K562 (cell line): ENCODE results near the gene FARP2. TPM values are rescaled to one million over a fixed set of nuclear protein-coding genes. Genes with fewer than 3 reads are reported as not detected.

Source experiments
- ATAC-seq: fragments of 200-7000 bp; cut with Tn5 transposase; 3 replicates; pipeline ENCODE4 v1.9.1; 2020; ENCODE audit warnings: moderate library complexity
- BruUV-seq: library from RNA; stranded (reverse); fragments of 400-500 nt; replicated peaks from 2 replicates; lab custom pipeline; 2021; lab: Mats Ljungman, UMichigan
- CTCF ChIA-PET: fragments of 300-600 bp; formaldehyde crosslinking; extraction: SDS; loops from one replicate; lab custom pipeline; 2021; ENCODE audit warnings: low intra/inter-chr PET ratio; lab: Yijun Ruan, JAX
- POLR2A ChIA-PET: fragments of 300-600, 350-650 bp; sonication (Branson Sonifier 250); formaldehyde crosslinking; extraction: SDS; loops from one replicate; lab custom pipeline; 2021; ENCODE audit warnings: antibody characterized with exemption, inconsistent platforms; lab: Yijun Ruan, JAX
- DNase-seq, 4 experiments: peaks; one replicate each; pipeline versions ENCODE4 v3.0.0 to v3.0.0-alpha.2; 2011 to 2018; ENCODE audit warnings: low spot score in 3 of 4, mixed read lengths in 3 of 4; ENCODE audit errors: extremely low read depth in 1 of 4
- FAIRE-seq: peaks from 2 replicates; lab custom pipeline; 2011; peaks lifted over from hg19 to GRCh38; lab: Jason Lieb, UNC
- H2AFZ ChIP-seq: 2 replicates; pipeline ENCODE4 v1.6.0; 2011; ENCODE audit warnings: low read depth, low read length, control low read depth, inconsistent platforms
- H3K27ac ChIP-seq: fragments of 200-600 bp; 3 replicates; pipeline ENCODE4 v1.8.0; 2011; ENCODE audit warnings: low read depth, mild to moderate bottlenecking, control low read depth, inconsistent platforms, low read length, moderate library complexity, mixed read lengths; ENCODE audit errors: extremely low read depth
- H3K27me3 ChIP-seq, 2 experiments: fragments of 300-600 bp in 1 of 2; 2 replicates in 1 of 2; 3 replicates in 1 of 2; pipeline versions ENCODE4 v1.6.0 to v1.8.0; 2011; ENCODE audit warnings: inconsistent platforms in 2 of 2, low read length in 2 of 2, mild to moderate bottlenecking in 1 of 2, mixed read lengths in 1 of 2, moderate library complexity in 1 of 2; ENCODE audit not compliant: control insufficient read depth in 2 of 2, insufficient read depth in 2 of 2
- H3K36me3 ChIP-seq: fragments of 300-600 bp; 3 replicates; pipeline ENCODE4 v1.8.0; 2011; ENCODE audit warnings: mild to moderate bottlenecking, low read length, inconsistent platforms; ENCODE audit not compliant: control insufficient read depth, insufficient read depth
- H3K4me1 ChIP-seq, 2 experiments: fragments of 200-600 bp in 1 of 2; replicated peaks in 1 of 2; 2 replicates in 1 of 2; 3 replicates in 1 of 2; pipeline versions ENCODE4 v1.5.1 to v1.8.0; 2011; ENCODE audit warnings: inconsistent platforms in 2 of 2, low read length in 2 of 2, mild to moderate bottlenecking in 1 of 2, mixed read lengths in 1 of 2, moderate library complexity in 1 of 2; ENCODE audit not compliant: control insufficient read depth in 2 of 2, insufficient read depth in 2 of 2
- H3K4me2 ChIP-seq: 2 replicates; pipeline ENCODE4 v1.6.1; 2011; ENCODE audit warnings: low read length, control low read depth, inconsistent platforms, mixed read lengths; ENCODE audit not compliant: insufficient read depth
- H3K4me3 ChIP-seq: fragments of 200-600 bp; sonication (generic), shearing (Covaris generic); 2 replicates; pipeline ENCODE4 v1.5.1; 2016; ENCODE audit warnings: control low read depth, inconsistent platforms
- H3K79me2 ChIP-seq: fragments of 200-600 bp; 3 replicates; pipeline ENCODE4 v1.8.0; 2011; ENCODE audit warnings: low read length, inconsistent platforms; ENCODE audit not compliant: control insufficient read depth, insufficient read depth
- H3K9ac ChIP-seq, 2 experiments: 2 replicates each; pipeline versions ENCODE4 v1.6.0 to v1.6.1; 2011; ENCODE audit warnings: low read depth in 2 of 2, low read length in 2 of 2, control low read depth in 1 of 2, inconsistent platforms in 1 of 2, mild to moderate bottlenecking in 1 of 2, mixed read lengths in 1 of 2; ENCODE audit not compliant: insufficient read depth in 1 of 2
- H3K9me1 ChIP-seq: one replicate; pipeline ENCODE4 v1.6.0; 2011; ENCODE audit warnings: inconsistent platforms, mild to moderate bottlenecking, low read length, moderate library complexity; ENCODE audit not compliant: control insufficient read depth, insufficient read depth
- H3K9me3 ChIP-seq: replicated peaks from 2 replicates; pipeline ENCODE4 v1.5.1; 2011; ENCODE audit warnings: low read depth, low read length, inconsistent platforms; ENCODE audit not compliant: control insufficient read depth, insufficient read depth
- H4K20me1 ChIP-seq: replicated peaks from 2 replicates; pipeline ENCODE4 v1.6.1; 2011; ENCODE audit warnings: low read length, inconsistent platforms, mixed read lengths; ENCODE audit not compliant: control insufficient read depth, insufficient read depth
- BRF1 ChIP-seq: IDR thresholded peaks from 3 replicates; pipeline ENCODE4 v1.6.1; 2011; ENCODE audit warnings: borderline replicate concordance, mild to moderate bottlenecking; ENCODE audit not compliant: insufficient read length; ENCODE audit errors: extremely low read depth
- HDAC3 ChIP-seq: fragments of 450-650 bp; IDR thresholded peaks from 2 replicates; pipeline ENCODE4 v1.6.1; 2018; ENCODE audit warnings: borderline replicate concordance, mild to moderate bottlenecking, moderate library complexity; ENCODE audit not compliant: partially characterized antibody
- HNRNPLL ChIP-seq: fragments of 200-400 bp; formaldehyde crosslinking; IDR thresholded peaks from 2 replicates; pipeline ENCODE4 v1.6.1; 2017; ENCODE audit warnings: low read length, low read depth, mild to moderate bottlenecking; ENCODE audit not compliant: poor library complexity, severe bottlenecking
- MCM3 ChIP-seq: fragments of 450-650 bp; IDR thresholded peaks from 2 replicates; pipeline ENCODE4 v1.6.1; 2016
- POLR2A ChIP-seq: fragments of 450-650 bp; conservative IDR thresholded peaks from 2 replicates; pipeline ENCODE4 v1.6.1; 2016
- SIRT6 ChIP-seq: IDR thresholded peaks from one replicate; pipeline ENCODE4 v1.6.1; 2012; ENCODE audit warnings: low read depth, mild to moderate bottlenecking, control low read depth, inconsistent platforms, low read length, moderate library complexity
- SMAD2 ChIP-seq: fragments of 150-350 bp; IDR thresholded peaks from 2 replicates; pipeline ENCODE4 v1.6.1; 2014; ENCODE audit warnings: low read depth, mild to moderate bottlenecking, low read length
- ZNF311 ChIP-seq: fragments of 250-450 bp; sonication (Bioruptor Pico); IDR thresholded peaks from 2 replicates; pipeline ENCODE4 v1.4.0; 2020; ENCODE audit warnings: mild to moderate bottlenecking, moderate library complexity
- WGBS: fragments of 100-300 bp; shearing (Covaris generic); methylation state at CpG from one replicate; pipeline ENCODE4 v1.1.6; 2016; ENCODE audit warnings: low coverage, mixed read lengths; ENCODE audit not compliant: insufficient coverage; ENCODE audit errors: missing lambda C conversion rate; 5-methylcytosine and 5-hydroxymethylcytosine counted together
- in situ Hi-C: fragments of 300-500 bp; cut with MboI; formaldehyde crosslinking; loops from 4 replicates; pipeline ENCODE4 v1.15.0; 2018; ENCODE audit warnings: inconsistent platforms, mixed read lengths
- intact Hi-C: fragments of 100-400 bp; cut with micrococcal nuclease; formaldehyde crosslinking; loops from 2 replicates; pipeline ENCODE4 v1.14.2; 2022
- polyA plus RNA-seq, 8 experiments: library from polyadenylated mRNA; depleted of rRNA in 4 of 8; stranded (reverse) in 5 of 8; unstranded in 3 of 8; fragments of >200 nt; fragmentation: Nextera tagmentation in 2 of 8; fragmentation: Illumina TruSeq in 1 of 8; extraction: Ambion mirVana in 2 of 8; extraction: Trizol in 1 of 8; gene quantifications; 2 replicates each; pipeline versions ENCODE4 v1.2.1 to v1.2.3, GENCODE V29; 2011 to 2014; ENCODE audit warnings: inconsistent platforms in 1 of 8, missing spikeins in 1 of 8
- total RNA-seq, 7 experiments: library from RNA; depleted of rRNA in 6 of 7; stranded (reverse); fragments of >200 nt in 6 of 7; fragmentation: Illumina TruSeq in 2 of 7; extraction: Trizol in 2 of 7; gene quantifications; 2 replicates each; pipeline versions ENCODE4 v1.2.1 to v1.2.3, GENCODE V29; 2011 to 2021; ENCODE audit warnings: low replicate concordance in 1 of 7
- TF ChIP-seq, protein P1 (sequence below): fragments of 250-450 bp; sonication (Bioruptor Pico); IDR thresholded peaks from 2 replicates; pipeline ENCODE4 v1.4.0; 2020; ENCODE audit warnings: mild to moderate bottlenecking, moderate library complexity
- TF ChIP-seq, protein P2 (sequence below): fragments of 450-650 bp; formaldehyde crosslinking; IDR thresholded peaks from 2 replicates; pipeline ENCODE4 v1.4.0; 2022; ENCODE audit warnings: missing genetic modification characterization
- TF ChIP-seq, protein P3 (sequence below): IDR thresholded peaks from 3 replicates; pipeline ENCODE4 v1.6.1; 2011; ENCODE audit warnings: borderline replicate concordance, mild to moderate bottlenecking; ENCODE audit not compliant: insufficient read length, insufficient read depth

Gene FARP2
- total and polyA plus RNA-seq, 9 of the 15 experiments (the other 6 are each of a cell fraction or from before 2014, with no cell fraction given), result 4.1 to 38.1 (median 21.1) TPM

DNA sequence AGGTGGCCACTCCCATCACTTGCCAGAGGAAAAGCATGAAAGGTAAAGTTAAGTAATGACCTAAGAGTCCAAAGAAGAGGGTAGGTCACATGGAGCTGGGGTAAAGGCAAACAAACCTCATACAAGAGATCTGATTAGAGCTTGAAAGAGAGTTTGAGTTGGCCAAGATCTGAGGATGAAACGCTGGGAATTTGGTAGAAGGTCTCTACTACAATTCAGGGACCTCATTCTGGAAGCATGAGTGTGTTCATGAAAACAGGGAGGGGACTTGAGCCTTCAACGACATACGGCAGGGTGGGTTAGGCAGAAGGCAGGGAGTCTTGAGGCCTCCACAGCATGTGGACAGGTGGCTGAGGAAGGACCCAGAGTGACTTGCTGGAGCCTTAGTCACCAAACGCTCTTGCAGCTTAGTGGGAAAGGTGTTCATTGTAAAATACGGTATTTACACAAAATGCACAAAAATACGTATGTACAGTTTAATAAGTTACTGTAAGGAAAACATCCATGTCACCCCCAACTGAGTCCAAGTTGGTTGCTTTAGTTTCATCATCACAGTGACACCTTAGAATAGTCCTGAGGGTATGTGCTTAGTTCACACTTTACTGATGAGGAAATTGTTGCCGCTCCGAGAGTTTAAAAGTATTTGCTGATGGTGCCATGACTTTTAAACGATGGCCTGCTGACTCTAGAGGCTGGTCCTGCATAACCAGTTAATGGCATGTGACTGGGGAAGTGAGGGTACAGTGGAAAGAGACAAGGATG is 5.0 kb upstream of the FARP2 start:
- no peaks in the 10 kb centered on the region for H3K9me1 ChIP-seq
- H3K4me1 ChIP-seq, result peaks cover 5 to 11% of the 10 kb centered on the region in 2 experiments; a peak in 4 of 5 replicates
- ChIA-PET CTCF (no interaction called here), POLR2A (interaction anchor here (1.0 kb wide), 1 partner anchor 37 kb away, joined by 3 read pairs; no protein-coding TSS in a partner anchor)
- no peak overlapping the region for H3K9ac ChIP-seq
- H3K36me3 ChIP-seq, result peaks cover 80% of the 10 kb centered on the region; the same call in 2 of the 3 replicates
- H3K27me3 ChIP-seq, result no peaks in the 10 kb centered on the region
- intact Hi-C loops, result no loop called here
- H3K79me2 ChIP-seq, result no peaks in the 10 kb centered on the region
- FAIRE-seq, result no peak
- 87% methylated on average over 9 of the region's 9 CpGs for WGBS
- H3K27ac ChIP-seq, result no peak overlapping the region
- ATAC-seq, result no peak
- H3K4me2 ChIP-seq, result no peak overlapping the region
- BruUV-seq, result no TSS peak
- in situ Hi-C loops, result no loop called here
- H3K4me3 ChIP-seq, result no peak overlapping the region
- H3K9me3 ChIP-seq, result no peaks in the 10 kb centered on the region
- H2AFZ ChIP-seq, result no peak overlapping the region
- TF ChIP-seq POLR2A (0 out of 2 replicates have a peak, but pooled peaks have one; percentile 24), HNRNPLL (no peak)
- H4K20me1 ChIP-seq, result no peaks in the 10 kb centered on the region; the same call in 1 of the 2 replicates
- no peak for DNase-seq

DNA sequence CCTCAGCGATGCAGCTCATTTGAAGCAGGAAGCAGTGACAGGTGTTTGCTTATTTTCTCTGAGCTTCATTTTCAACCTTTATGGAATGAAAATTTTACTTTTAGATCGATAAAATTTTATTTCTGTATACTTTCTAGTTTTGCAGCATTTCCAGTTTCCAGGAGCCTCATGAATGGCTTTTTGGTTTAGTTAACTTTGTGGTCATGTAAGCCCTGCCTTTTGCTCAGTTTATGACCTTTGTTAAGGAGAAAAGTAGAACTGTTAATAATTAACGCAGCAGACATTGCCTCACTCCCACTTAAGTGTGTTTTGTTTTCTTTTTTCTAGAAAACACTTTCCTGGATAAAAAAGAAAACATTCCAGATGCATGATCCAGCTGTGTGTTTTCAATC is 4.4 kb upstream of the FARP2 start:
- H3K4me2 ChIP-seq, result no peak overlapping the region
- H3K4me1 ChIP-seq, result peaks cover 5 to 15% of the 10 kb centered on the region in 2 experiments; a peak in 4 of 5 replicates
- intact Hi-C loops, result no loop called here
- no peak for FAIRE-seq
- H2AFZ ChIP-seq, result no peak overlapping the region
- H3K79me2 ChIP-seq, result peaks cover 5% of the 10 kb centered on the region
- H3K36me3 ChIP-seq, result peaks cover 75% of the 10 kb centered on the region; the same call in 2 of the 3 replicates
- H3K27me3 ChIP-seq, result no peaks in the 10 kb centered on the region
- no peak overlapping the region for H3K9ac ChIP-seq
- POLR2A ChIA-PET, result no interaction called here
- no peaks in the 10 kb centered on the region for H3K9me1 ChIP-seq
- 71% methylated on average over 3 of the region's 3 CpGs for WGBS
- DNase-seq, result no peak
- ATAC-seq, result no peak
- BruUV-seq, result no TSS peak
- H3K4me3 ChIP-seq, result no peak overlapping the region
- CTCF ChIA-PET, result no interaction called here
- in situ Hi-C loops, result no loop called here
- H3K27ac ChIP-seq, result no peak overlapping the region
- no peaks in the 10 kb centered on the region for H3K9me3 ChIP-seq
- H4K20me1 ChIP-seq, result no peaks in the 10 kb centered on the region; the same call in 1 of the 2 replicates
- no peak for TF ChIP-seq SMAD2
- TF ChIP-seq SIRT6, result no peak
- TF ChIP-seq, protein P1, sequence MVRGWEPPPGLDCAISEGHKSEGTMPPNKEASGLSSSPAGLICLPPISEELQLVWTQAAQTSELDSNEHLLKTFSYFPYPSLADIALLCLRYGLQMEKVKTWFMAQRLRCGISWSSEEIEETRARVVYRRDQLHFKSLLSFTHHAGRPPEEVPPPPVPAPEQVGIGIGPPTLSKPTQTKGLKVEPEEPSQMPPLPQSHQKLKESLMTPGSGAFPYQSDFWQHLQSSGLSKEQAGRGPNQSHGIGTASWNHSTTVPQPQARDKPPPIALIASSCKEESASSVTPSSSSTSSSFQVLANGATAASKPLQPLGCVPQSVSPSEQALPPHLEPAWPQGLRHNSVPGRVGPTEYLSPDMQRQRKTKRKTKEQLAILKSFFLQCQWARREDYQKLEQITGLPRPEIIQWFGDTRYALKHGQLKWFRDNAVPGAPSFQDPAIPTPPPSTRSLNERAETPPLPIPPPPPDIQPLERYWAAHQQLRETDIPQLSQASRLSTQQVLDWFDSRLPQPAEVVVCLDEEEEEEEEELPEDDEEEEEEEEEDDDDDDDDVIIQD (CRISPR knock-in tag), result no peak
- no peak for TF ChIP-seq MCM3
- no peak for TF ChIP-seq HDAC3
- TF ChIP-seq, protein P2, sequence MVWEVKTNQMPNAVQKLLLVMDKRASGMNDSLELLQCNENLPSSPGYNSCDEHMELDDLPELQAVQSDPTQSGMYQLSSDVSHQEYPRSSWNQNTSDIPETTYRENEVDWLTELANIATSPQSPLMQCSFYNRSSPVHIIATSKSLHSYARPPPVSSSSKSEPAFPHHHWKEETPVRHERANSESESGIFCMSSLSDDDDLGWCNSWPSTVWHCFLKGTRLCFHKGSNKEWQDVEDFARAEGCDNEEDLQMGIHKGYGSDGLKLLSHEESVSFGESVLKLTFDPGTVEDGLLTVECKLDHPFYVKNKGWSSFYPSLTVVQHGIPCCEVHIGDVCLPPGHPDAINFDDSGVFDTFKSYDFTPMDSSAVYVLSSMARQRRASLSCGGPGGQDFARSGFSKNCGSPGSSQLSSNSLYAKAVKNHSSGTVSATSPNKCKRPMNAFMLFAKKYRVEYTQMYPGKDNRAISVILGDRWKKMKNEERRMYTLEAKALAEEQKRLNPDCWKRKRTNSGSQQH (CRISPR knock-in tag), result no peak
- TF ChIP-seq, protein P3, sequence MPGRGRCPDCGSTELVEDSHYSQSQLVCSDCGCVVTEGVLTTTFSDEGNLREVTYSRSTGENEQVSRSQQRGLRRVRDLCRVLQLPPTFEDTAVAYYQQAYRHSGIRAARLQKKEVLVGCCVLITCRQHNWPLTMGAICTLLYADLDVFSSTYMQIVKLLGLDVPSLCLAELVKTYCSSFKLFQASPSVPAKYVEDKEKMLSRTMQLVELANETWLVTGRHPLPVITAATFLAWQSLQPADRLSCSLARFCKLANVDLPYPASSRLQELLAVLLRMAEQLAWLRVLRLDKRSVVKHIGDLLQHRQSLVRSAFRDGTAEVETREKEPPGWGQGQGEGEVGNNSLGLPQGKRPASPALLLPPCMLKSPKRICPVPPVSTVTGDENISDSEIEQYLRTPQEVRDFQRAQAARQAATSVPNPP, result no peak
- no peak for TF ChIP-seq ZNF311 (CRISPR knock-in tag)
- no peak for TF ChIP-seq BRF1
